HuH-7 (cell line): ENCODE data around the gene ITGAX.
"Not testable (repeated sequence)": the region's sequence is repeated elsewhere in the genome, so short reads cannot be mapped to it uniquely, and the experiment has no call there.

Source experiments
- DNase-seq: peaks from one replicate; pipeline ENCODE4 v3.0.0; 2011; ENCODE audit warnings: low spot score

The ITGAX gene

DNA sequence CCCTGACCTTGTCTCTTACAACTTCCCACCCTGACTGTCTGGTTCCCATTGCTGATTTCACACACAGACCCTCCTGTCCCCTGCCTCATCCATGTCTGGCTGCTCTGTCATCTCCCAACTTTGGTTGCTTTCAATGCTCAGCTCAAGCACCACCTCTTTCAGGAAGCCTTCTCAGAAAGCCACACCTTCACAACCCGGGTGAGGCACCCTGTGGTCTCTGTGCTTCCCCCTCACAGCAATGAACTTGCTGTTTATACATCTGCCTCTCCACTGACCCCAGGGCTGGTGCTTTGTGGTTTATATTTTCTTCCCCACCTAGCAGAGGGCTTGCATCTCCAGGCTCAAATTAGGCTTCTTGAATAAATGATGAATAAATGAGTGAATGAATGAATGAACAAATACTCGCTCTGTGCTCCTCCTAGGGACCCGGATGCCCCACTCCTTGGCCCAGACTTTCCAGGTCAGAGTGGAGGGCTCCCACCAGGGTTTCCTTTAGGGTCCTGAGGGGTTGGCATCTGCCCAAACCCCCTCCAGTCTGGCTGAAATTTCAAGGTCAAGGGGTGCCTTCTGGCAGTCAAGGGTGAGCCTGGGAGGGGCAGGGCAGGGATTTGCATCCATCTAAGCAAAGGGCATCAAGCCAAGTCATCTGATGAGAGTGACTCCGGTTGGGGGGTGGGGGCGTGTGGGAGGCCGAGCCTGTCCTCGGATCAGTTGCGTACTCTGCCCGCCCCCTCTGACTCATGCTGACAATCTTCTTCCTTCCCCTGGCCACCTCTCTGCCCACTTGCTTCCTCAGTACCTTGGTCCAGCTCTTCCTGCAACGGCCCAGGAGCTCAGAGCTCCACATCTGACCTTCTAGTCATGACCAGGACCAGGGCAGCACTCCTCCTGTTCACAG, at the start of gene ITGAX:
Gene ITGAX (plus strand): TSS at position 783 of the 898 bp plus-strand sequence. CDS start 79 bp downstream, at position 862.
- no peak for DNase-seq

DNA sequence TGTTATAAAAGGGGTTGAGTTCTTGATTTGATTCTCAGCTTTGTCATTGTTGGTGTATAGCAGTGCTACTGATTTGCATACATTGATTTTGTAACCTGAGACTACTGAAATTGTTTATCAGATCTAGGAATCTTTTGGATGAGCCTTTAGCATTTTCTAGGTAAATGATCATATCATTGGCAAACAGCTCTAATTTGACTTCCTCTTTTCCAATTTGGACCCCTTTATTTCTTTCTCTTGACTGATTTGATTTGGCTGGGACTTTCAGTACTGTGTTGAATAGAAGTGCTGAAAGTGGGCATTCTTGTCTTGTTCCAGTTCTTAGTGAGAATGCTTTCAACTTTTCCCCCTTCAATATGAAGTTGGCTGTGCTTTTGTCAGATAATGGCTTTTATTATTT, 49.8 kb upstream of the ITGAX start:
- DNase-seq, result no peak

DNA sequence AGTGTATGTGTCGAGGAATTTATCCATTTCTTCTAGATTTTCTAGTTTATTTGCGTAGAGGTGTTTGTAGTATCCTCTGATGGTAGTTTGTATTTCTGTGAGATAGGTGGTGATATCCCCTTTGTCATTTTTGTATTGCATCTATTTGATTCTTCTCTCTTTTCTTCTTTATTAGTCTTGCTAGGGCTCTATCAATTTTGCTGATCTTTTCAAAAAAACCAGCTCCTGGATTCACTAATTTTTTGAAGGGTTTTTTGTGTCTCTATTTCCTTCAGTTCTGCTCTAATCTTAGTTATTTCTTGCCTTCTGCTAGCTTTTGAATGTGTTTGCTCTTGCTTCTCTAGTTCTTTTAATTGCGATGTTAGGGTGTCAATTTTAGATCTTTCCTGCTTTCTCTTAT, 46.6 kb upstream of the ITGAX start:
- not testable (repeated sequence) for DNase-seq

DNA sequence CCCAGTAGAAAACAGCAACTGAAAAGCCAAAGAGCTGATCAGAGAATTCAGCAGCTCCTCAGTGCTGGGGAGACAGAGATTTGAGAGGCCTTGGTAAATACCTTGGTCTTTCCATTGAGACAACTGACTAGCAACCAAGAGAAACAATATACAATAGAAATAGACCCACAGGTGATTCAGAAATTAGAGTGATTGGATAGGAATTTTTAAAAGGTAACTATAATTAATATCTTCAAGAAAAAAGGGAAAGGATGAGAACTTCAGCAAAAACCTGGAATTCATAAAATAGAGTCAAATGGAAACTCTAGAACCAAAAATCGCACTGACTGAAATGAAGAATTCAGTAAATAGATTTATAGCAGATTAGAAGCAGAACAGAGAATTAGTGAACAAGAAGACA, 32.5 kb upstream of the ITGAX start:
- DNase-seq, result no peak

DNA sequence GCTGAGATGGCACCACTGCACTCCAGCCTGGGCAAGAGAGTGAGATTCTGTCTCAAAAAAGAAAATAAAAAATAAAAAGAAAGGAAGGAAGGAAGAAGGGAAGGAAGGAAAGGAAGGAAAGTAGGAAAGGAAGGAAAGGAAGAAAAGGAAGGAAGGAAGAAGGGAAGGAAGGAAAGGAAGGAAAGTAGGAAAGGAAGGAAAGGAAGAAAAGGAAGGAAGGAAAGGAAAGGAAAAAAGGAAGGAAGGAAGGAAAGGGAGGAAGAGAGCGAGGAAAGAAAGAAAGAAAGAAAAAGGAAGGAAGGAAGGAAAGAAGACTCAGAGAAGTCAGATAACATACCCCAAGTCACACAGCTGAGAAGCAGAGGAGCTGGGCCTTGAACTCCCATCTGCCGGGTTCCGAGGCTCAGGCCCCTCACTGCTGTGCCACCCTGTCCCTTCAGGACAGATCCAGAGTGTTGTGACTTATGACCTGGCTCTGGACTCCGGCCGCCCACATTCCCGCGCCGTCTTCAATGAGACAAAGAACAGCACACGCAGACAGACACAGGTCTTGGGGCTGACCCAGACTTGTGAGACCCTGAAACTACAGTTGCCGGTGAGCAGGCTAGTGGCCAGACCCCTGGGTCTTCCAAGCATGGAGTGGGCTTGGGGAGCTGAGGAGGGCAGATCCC, 30.9 kb upstream of the ITGAX start:
- no peak for DNase-seq

DNA sequence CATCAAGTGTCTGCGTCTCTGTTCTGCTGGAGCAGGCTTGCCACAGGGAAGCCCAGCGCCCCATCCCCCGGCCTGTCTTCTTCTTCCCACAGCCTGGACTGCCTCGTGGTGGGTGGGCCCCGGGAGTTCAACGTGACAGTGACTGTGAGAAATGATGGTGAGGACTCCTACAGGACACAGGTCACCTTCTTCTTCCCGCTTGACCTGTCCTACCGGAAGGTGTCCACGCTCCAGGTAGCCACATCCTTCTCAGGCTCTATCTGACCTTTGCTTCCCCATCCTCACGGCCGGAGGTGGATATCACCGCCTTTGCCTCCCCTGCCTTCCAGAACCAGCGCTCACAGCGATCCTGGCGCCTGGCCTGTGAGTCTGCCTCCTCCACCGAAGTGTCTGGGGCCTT, 29.8 kb upstream of the ITGAX start:
- no peak for DNase-seq

DNA sequence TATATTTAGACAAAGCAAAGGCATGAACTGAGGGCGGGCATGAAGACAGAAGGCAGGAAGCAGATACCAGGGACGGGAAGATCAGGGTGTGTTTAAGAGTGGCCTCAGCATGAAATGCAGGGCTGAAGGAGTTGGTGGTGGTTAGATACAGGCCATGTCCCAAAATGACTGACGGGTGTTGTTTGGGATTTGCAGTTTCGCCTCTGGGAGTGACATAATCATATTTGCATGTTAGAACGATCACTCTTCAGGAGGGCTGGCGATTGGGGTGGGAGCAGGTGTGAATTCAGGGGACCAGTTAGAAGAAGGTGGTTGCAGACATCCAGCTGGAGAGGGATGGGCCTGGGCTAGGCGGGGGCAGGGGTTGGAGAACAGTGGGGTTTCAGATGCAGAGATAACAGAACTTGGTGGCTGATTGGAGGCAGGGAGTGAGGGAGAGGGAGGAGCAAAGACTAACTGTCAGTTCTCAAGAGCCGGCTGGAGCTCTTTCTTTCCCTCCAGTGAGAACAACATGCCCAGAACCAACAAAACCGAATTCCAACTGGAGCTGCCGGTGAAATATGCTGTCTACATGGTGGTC, 27.2 kb upstream of the ITGAX start:
- DNase-seq, result no peak

DNA sequence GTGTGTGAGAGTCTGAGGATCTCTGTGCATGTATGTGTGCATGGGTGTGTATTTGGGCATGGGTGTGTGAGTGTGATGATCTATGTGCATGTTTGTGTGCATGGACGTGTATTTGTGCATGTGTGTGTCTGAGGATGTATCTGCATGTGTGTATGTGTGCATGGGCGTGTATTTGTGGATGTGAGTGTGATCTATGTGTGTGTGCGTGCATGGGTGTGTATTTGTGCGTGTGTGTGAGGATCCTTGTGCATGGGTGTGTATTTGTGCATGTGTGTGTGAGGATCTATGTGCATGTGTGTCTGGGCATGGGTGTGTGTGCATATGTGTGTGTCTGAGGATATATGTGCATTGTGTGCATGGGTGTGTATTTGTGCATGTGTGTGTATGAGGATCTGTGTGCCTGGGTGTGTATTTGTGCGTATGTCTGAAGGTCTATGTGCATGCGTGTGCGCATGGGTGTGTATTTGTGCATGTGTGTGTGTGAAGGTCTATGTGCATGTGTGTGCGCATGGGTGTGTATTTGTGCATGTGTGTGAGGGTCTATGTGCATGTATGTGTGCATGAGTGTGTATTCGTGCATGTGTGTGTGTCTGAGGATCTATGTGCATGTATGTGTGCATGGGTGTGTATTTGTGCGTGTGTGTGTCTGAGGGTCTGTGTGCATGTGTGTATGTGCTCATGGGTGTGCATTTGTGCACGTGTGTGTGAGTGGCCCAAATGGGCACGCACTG, 26.5 kb upstream of the ITGAX start:
- no peak for DNase-seq

DNA sequence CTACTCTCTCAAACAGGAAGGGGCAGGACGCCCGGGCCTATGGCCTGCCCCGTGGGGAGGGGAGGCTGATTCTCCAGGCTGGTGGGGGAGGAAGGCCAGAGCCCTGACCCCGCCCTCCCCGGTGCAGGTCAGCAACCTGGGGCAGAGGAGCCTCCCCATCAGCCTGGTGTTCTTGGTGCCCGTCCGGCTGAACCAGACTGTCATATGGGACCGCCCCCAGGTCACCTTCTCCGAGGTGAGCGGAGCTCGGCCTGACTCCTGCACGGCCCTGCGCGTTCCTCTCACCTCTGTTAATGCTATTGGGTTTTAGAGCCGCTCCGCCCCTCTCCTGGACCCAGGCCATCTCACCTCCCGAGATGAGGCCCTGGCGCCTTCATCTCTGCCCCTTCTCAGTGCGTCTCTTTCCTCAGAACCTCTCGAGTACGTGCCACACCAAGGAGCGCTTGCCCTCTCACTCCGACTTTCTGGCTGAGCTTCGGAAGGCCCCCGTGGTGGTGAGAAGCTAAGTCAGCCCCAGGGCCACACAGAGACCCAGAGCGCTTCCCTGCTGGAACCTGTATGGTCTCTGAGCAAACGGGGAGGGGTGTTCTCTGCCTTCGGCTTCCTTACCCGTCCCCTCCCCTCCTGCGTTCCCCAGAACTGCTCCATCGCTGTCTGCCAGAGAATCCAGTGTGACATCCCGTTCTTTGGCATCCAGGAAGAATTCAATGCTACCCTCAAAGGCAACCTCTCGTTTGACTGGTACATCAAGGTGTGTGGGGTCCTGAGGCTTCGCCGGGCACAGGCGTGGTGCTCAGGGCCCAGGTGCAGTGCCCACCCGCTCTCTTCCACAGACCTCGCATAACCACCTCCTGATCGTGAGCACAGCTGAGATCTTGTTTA, 25.1 kb upstream of the ITGAX start:
- no peak for DNase-seq

DNA sequence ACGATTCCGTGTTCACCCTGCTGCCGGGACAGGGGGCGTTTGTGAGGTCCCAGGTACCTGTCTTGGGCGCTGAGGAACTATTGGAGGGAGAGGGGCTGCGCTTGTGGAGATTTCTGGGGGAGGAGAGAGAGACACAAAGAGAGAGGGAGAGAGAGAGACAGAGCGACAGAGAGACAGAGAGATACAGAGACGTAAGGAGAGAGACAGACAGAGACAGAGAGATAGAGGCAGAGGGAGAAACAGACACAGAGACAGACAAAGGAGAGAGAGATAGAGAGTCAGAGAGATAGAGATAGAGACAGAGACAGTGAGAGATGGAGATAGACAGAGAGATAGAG, 24.5 kb upstream of the ITGAX start:
- no peak for DNase-seq

DNA sequence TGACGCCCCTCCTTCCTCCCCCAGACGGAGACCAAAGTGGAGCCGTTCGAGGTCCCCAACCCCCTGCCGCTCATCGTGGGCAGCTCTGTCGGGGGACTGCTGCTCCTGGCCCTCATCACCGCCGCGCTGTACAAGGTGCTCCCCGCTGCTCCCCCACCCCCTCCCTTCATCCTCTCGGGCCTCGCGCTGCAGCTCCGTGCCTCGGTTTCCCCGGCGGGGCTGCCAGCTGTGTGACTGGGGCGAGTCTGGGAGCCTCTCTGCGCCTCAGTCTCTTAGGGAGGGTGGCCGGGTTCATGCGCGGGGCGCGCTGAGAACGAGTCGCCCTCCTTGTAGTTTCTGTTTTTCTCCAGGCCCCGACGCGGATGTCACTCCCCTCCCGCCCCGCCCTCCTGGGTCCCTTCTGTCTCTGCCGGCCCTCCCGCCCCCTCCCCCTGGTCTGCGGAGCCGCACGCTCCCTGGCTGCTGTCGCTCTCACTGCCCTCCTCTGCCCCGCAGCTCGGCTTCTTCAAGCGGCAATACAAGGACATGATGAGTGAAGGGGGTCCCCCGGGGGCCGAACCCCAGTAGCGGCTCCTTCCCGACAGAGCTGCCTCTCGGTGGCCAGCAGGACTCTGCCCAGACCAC, 23.7 kb upstream of the ITGAX start:
- DNase-seq, result no peak

DNA sequence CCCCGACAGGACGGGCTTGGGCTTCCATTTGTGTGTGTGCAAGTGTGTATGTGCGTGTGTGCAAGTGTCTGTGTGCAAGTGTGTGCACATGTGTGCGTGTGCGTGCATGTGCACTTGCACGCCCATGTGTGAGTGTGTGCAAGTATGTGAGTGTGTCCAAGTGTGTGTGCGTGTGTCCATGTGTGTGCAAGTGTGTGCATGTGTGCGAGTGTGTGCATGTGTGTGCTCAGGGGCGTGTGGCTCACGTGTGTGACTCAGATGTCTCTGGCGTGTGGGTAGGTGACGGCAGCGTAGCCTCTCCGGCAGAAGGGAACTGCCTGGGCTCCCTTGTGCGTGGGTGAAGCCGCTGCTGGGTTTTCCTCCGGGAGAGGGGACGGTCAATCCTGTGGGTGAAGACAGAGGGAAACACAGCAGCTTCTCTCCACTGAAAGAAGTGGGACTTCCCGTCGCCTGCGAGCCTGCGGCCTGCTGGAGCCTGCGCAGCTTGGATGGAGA, 23.1 kb upstream of the ITGAX start:
- no peak for DNase-seq

DNA sequence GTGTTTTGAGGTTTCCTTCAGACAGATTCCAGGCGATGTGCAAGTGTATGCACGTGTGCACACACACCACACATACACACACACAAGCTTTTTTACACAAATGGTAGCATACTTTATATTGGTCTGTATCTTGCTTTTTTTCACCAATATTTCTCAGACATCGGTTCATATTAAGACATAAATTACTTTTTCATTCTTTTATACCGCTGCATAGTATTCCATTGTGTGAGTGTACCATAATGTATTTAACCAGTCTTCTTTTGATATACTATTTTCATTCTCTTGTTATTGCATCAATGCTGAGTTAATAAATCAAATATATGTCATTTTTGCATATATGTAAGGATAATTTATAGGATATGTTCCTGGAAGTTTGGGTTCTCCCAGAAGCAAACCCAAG, 22.4 kb upstream of the ITGAX start:
- no peak for DNase-seq

DNA sequence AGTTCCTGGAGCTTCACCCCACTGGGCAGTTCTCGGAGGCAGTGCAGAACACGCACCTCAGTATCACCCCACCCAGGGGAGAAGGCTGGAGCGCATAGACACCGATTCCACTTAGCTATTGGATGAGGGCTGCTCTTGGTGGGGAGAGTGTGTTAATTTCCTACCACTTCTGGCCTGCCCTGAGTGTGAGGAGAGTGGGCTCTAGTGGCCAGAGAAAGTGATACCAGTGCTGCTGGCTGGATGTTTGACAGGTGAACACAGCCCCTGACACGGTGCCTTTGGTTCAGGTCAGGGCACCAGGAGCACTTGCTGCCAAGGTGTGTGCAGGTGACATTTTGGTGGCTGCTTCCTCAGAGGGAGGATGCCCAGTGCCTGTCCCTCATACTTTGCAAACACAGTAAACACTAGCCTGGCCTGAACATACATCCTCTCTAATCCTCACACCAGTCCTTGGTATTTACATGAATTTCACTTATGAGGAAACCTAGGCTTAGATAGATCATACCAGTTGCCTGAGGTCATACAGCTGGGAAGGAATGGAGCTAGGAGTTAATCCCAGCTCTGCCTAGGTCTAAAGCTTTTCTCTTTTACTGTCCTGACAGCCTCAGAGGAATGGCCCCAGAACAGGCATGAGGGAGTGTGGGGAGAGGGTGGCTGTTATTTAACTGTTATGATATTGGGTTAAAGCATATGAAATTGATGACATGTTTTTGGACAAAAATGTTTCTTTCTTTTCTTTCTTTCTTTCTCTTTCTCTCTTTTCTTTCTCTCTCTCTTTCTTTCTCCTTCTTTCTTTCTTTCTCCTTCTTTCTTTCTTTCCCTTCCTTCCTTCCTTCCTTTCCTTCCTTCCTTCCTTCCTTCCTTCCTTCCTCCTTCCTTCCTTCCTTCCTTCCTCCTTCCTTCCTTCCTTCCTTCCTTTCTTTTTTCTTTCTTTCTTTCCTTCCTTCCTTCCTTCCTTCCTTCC, 21.0 kb upstream of the ITGAX start:
- peak; percentile 46 for DNase-seq

DNA sequence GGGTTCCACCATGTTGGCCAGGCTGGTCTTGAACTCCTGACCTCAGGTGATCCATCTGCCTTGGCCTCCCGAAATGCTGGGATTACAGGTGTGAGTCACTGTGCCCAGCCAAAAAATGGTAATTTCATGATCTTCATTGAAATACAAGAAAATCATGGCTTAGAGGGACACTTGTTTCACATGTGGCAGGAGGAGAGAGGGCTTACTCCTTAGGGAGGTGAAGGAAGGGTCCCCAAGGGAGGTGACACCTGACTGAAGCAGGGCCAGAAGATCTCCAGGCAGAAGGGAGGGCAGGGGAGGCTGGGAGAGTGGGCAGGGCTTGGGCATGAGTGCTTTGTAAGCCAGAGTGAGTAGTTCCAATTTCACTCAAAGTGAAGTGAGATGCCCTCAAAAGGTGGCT, 20.0 kb upstream of the ITGAX start:
- no peak for DNase-seq

DNA sequence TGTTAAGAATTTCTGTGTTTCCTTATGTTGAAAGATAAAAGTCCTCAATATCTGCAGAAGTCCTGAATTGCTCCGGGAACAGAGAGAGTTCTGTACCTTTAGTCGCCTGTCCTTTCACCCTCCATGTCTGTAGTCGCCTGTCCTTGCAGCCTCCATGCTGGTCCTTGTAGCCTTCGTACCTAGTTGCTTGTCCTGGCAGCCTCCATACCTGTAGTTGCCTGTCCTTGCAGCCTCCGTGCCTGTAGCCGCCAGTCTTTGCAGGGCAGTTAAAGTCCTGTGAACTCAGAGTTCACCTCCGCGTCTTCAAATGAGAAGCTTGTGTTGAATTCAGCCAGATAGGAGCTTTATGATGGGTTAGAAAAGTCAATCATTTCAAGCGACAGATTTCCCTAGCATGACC, 19.5 kb upstream of the ITGAX start:
- no peak for DNase-seq

DNA sequence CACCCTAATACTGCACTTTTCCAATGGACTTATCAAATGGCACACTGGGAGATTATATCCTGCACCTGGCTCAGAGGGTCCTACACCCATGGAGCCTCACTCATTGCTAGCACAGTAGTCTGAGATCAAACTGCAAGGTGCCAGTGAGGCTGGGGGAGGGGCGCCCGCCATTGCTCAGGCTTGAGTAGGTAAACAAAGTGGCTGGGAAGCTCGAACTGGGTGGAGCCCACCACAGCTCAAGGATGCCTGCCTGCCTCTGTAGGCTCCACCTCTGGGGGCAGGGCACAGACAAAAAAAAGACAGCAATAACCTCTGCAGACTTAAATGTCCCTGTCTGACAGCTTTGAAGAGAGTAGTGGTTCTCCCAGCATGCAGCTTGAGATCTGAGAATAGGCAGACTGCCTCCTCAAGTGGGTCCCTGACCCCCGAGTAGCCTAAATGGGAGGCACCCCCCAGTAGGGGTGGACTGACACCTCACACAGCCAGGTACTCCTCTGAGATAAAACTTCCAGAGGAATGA, 16.8 kb upstream of the ITGAX start:
- DNase-seq, result not testable (repeated sequence)

DNA sequence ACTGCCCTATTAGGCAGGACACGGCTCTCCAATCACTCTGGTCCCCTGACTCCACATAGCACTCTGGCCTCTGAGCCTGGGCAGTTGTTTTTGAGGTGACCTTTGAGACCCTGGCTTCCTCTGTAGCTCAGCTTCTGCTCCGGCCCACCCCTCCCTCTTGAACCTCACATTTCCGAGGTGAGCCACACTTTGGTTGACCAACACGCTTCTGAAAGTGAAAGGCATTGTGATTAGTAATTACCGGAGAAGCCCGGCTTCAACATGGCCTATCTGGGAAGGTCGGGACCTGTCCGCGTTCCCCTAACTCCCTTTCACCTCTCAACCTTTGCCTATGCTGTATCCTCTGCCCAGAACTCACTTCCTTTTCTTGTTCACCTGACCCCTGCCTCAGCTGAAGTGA, 10.3 kb upstream of the ITGAX start:
- no peak for DNase-seq

DNA sequence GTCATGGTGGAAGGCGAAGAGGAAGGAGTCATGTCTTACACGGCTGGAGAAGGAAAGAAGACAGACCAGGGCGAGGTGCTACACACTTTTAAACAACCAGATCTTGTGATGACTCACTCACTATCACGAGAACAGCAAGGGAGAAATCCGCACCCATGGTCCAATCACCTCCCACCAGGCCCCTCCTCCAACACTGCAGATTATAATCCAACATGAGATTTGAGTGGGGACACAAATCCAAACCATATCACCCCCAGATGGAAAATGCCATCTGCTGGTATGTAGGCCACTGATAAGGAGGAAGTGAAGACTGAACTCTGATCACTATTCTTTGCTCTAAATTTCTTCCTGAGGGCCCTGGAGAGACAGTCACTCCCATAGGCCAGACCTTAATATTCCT, 7.5 kb upstream of the ITGAX start:
- DNase-seq, result no peak

DNA sequence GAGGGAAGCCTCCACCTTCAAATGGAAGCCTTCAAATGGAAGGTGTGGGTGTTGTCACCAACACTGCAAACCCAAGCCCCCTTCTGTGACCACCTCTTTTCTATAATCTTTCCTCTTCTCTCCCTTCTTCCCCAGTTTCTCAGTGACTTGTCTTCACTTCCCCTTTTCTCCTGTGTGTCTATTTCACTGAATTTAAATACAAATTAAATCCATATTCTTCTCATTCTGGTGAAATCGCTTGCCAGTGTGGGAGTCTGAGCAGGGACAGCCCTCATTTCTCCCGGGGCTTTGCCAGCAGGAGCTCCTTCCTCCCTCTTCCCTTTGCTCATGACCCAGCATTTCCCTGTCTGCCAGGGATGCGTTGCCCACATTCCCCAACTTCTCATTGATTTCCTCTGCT, 6.4 kb upstream of the ITGAX start:
- DNase-seq, result no peak
